T-helper 1 cell (primary cell): Measurements from ENCODE around the gene KRTAP22-1.

Experiments
- DNase-seq, 5 donors: peaks; one replicate each; pipeline ENCODE4 v3.0.0-alpha.2; 2012 to 2020

Gene KRTAP22-1

DNA sequence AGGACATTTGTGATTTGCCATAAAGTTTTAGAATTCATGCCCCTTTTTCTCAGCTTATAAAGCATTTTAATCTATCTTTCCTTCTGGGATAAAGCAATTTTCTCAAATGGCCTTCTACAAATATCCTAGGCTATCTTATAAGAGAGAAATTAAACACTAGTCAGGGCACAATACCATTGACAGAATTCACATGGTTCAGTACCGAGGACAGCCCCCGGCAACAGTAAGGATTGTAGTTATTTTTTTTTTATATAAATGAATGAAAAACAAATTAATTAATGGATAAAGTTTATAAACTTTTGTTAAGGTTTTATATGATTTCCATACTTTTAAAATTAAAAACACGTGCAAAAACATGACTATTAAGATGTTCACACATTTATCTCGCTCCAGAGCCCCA, 27.2 kb downstream of the KRTAP22-1 start:
- DNase-seq: no peak

- no peak for DNase-seq
Observed at GRCh38 chr21:30629200-30629599, 28.3 kb downstream of the KRTAP22-1 start.

GRCh38 chr21:30634906-30635305, 34.0 kb downstream of the KRTAP22-1 start, which contains the start of gene KRTAP20-2:
KRTAP20-2 (plus strand) TSS chr21:30635206; CDS start chr21:30635264, 58 bp downstream.
- DNase-seq: no peak

DNA sequence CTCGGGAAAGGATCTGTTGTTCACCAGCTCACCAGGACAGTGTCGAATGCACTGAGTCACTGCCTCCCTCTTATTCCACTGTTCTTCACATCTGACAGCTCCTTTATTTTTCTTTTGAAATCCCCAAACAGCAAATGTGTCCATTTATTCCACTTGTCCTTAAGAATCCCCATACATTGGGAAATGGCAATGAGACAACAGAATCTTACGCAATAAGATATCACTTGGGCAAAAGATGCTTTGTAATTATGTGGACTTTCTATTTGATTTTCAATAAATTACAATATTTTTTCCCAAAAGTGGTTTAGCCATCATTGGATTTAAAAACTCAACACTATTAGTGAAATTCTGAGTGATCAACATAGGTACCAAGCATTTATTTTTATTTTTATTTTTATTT, 37.8 kb downstream of the KRTAP22-1 start:
- DNase-seq: no peak

DNA sequence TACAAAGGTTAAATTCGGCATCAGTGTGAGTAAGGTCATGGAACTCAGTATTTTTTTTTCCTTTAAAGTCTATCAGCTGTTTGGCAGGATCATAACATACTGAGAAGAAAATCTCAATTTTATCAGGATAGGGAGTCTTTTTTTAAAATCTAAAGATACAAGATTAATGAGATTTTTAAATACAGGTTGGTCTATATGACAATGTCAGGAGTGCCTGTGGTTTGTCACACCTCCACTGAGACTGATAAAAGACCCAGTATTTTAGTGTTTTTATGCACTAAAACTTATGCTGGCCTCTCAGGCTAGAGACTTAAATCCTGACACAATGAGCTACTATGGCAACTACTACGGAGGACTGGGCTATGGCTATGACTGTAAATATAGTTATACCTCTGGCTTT, 41.7 kb downstream of the KRTAP22-1 start, which contains the start of gene KRTAP20-3:
TSS of gene KRTAP20-3 (plus strand) at position 301 of the 400 bp plus-strand sequence.
- no peak for DNase-seq

DNA sequence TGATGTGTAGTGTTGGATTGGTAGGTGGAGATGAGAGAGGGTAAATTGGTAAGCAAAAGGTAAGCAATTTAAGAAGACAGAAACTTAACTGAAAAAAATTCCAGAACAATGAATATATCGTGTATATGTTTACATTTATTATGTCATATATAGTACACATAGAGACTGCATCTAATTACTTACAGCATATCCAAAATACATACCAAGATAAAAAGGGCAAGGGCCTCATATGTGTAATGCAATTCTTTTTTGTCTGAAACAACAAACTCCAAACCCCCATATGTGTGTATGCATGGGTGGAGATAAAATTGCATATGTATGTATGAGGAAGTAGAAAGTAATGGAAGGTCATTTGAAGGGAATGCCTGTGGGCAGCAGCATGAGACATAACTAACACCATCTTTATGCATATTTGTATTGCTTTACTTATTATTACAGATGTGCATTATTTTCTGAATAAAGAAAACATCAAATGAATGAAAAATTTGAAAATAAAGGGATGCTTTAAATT, 46.1 kb downstream of the KRTAP22-1 start:
- no peak for DNase-seq
